Heart right ventricle (tissue), 16 donors: Measurements from ENCODE around the gene EXOC3L4. TPM values are rescaled to one million over a fixed set of nuclear protein-coding genes. Genes with fewer than 3 reads are reported as not detected.

Experiments
- ATAC-seq, 8 donors: fragments of 200-7000 bp; cut with Tn5 transposase; one replicate each; pipeline ENCODE4 v1.9.1; 2020; ENCODE audit warnings: mild to moderate bottlenecking in 8 of 8, moderate library complexity in 8 of 8, moderate number of reproducible peaks in 1 of 8
- DNase-seq, 2 donors: peaks; one replicate each; pipeline ENCODE4 v3.0.0-alpha.2; 2020
- H3K27ac ChIP-seq, 10 donors: fragments of 200-600 bp; sonication (generic) in 2 of 10; one replicate each; pipeline versions ENCODE4 v1.5.0 to v1.8.0; 2020 to 2022; ENCODE audit warnings: mild to moderate bottlenecking in 3 of 10
- H3K27me3 ChIP-seq, 7 donors: fragments of 200-600 bp; one replicate each; pipeline ENCODE4 v1.8.0; 2021 to 2022; ENCODE audit warnings: mild to moderate bottlenecking in 2 of 7
- H3K36me3 ChIP-seq, 9 donors: fragments of 200-600 bp; sonication (generic) in 1 of 9; one replicate each; pipeline versions ENCODE4 v1.5.0 to v1.8.0; 2020 to 2022; ENCODE audit warnings: mild to moderate bottlenecking in 2 of 9
- H3K4me1 ChIP-seq, 9 donors: fragments of 200-600 bp; sonication (generic) in 1 of 9; one replicate each; pipeline versions ENCODE4 v1.5.0 to v1.8.0; 2020 to 2022; ENCODE audit warnings: mild to moderate bottlenecking in 4 of 9
- H3K4me3 ChIP-seq, 10 donors: fragments of 200-600 bp; sonication (generic) in 2 of 10; one replicate each; pipeline versions ENCODE4 v1.5.0 to v1.8.0; 2020 to 2022; ENCODE audit warnings: mild to moderate bottlenecking in 7 of 10, moderate library complexity in 2 of 10
- H3K9me3 ChIP-seq, 11 donors: fragments of 200-600 bp in 10 of 11; sonication (generic) in 2 of 11; one replicate each; pipeline versions ENCODE4 v1.5.0 to v1.8.0; 2013 to 2022; ENCODE audit warnings: mild to moderate bottlenecking in 2 of 11, control low read depth in 1 of 11, moderate library complexity in 1 of 11
- CTCF ChIP-seq, 9 donors: fragments of 200-600 bp; sonication (generic) in 2 of 9; IDR thresholded peaks; one replicate each; pipeline versions ENCODE4 v1.5.0 to v1.8.0; 2021 to 2022; ENCODE audit warnings: antibody characterized with exemption in 9 of 9, mild to moderate bottlenecking in 5 of 9, moderate library complexity in 1 of 9
- WGBS, 2 donors: extraction: QIAGEN DNeasy Blood & Tissue Kit; methylation state at CpG; one replicate each; pipeline ENCODE4 v1.1.7; 2013; ENCODE audit warnings: inconsistent platforms in 1 of 2; 5-methylcytosine and 5-hydroxymethylcytosine counted together
- intact Hi-C, 10 donors: fragments of 100-400 bp; cut with DNase I; formaldehyde crosslinking; loops; one replicate each; pipeline versions ENCODE4 v1.11.1 to v1.14.2; 2022
- polyA plus RNA-seq, 2 donors: library from polyadenylated mRNA; stranded (reverse); fragments of 200-250 nt; gene quantifications; one replicate each; pipeline ENCODE4 v1.2.3, GENCODE V29; 2013
- total RNA-seq, 10 donors: library from RNA; stranded (reverse); fragmentation: NEBNext Ultra II Directional in 3 of 10; extraction: Animal tissue kit (Norgen Biotek cat#: 25700) in 3 of 10; gene quantifications; one replicate each; pipeline versions ENCODE4 v1.2.1 to v1.2.4, GENCODE V29; 2021 to 2023
- donor health status: Arrhythmogenic right ventricular cardiomyopathy.
- donor health status: ischemic (EF 13 %, LVEDD 7.1; RV severe dilation, severe dysfunction).
- donor health status: healthy with polysubstance abuse.
- donor health status: DM: no; HTN: yes; CAD: no.
- donor health status: DM: no; HTN: no; CAD: no.
- donor health status: ischemic (EF 25% LVEDD 6.9; RV normal size, moderate dysfunction).
- donor health status: ischemic (EF 25% LVEDD 5.7; RV mildly dilated, moderate dysfunction).
- donor health status: healthy.
- donor health status: DM: yes; HTN: yes; CAD: no.
- donor health status: Ischemic cardiomyopathy.
- donor health status: ischemic (EF 35%, LVEDD 5.7; RV mildly dilated, moderate dysfunction).
- donor health status: nonischemic (EF 11% LVEDD 7.7; RV severe dilation, severe dysfunction).
- donor health status: DM: yes; HTN: yes; CAD: no.
- donor health status: PGD.
- donor health status: ischemic (EF 29% LVEDD 5.4; RV normal size, mild dysfunction).
- donor health status: nonischemic (EF 23%, LVEDD 6.1; RV moderate dilation, normal function).

Gene EXOC3L4
- total and polyA plus RNA-seq, 12 donors, result 0.16 to 2.0 (median 0.50) TPM; not detected in 4

GRCh38 chr14:103141117-103141796 is 46.7 kb downstream of the EXOC3L4 start:
- H3K4me1 ChIP-seq, result peaks cover 0 to 29% (median 19%) of the 10 kb centered on the region in 9 donors
- WGBS, 2 donors, result 36 to 39% methylated on average over 8 of the region's 8 CpGs
- intact Hi-C loops, result loop anchor here in 1 of 10 donors (5.0 kb wide), 1 partner anchor 34 kb away; no protein-coding TSS in a partner anchor
- H3K27me3 ChIP-seq, result peaks cover 0 to 36% (median 20%) of the 10 kb centered on the region in 7 donors
- H3K27ac ChIP-seq, result no peak overlapping the region
- H3K36me3 ChIP-seq, result peaks cover 0 to 6% (median 0%) of the 10 kb centered on the region in 9 donors
- no peaks in the 10 kb centered on the region for H3K9me3 ChIP-seq
- ATAC-seq, result no peak
- DNase-seq, result peak in 1 of 2 donors; percentile 32
- no peak overlapping the region for H3K4me3 ChIP-seq
- peak; percentile 12 to 71 (median 64) for TF ChIP-seq CTCF (IDR thresholded peaks at IDR 0.05)

- H3K4me1 ChIP-seq, result peaks cover 0 to 27% (median 19%) of the 10 kb centered on the region in 9 donors
- peaks cover 0 to 40% (median 21%) of the 10 kb centered on the region in 7 donors for H3K27me3 ChIP-seq
- H3K9me3 ChIP-seq, result no peaks in the 10 kb centered on the region
- 85 to 89% methylated on average over 4 of the region's 4 CpGs for WGBS, 2 donors
- DNase-seq (no peak), ATAC-seq (no peak)
- intact Hi-C loops, result loop anchor here in 1 of 10 donors (5.0 kb wide), 1 partner anchor 35 kb away; no protein-coding TSS in a partner anchor
- H3K4me3 ChIP-seq, result no peak overlapping the region
- H3K36me3 ChIP-seq, result no peaks in the 10 kb centered on the region
- H3K27ac ChIP-seq, result no peak overlapping the region
- no peak for TF ChIP-seq CTCF (IDR thresholded peaks at IDR 0.05)
These were observed 47.5 kb downstream of the EXOC3L4 start for GRCh38 chr14:103142026-103142425.

GRCh38 chr14:103142721-103143302 is 48.3 kb downstream of the EXOC3L4 start:
- WGBS, 2 donors, result 67 to 78% methylated on average over 5 of the region's 5 CpGs
- Histone ChIP-seq H3K9me3 (no peaks in the 10 kb centered on the region), H3K27ac (no peak overlapping the region), H3K27me3 (peaks cover 0 to 43% (median 26%) of the 10 kb centered on the region in 7 donors), H3K4me3 (no peak overlapping the region), H3K36me3 (no peaks in the 10 kb centered on the region), H3K4me1 (peaks cover 0 to 19% (median 13%) of the 10 kb centered on the region in 9 donors)
- no peak for DNase-seq
- intact Hi-C loops, result loop anchor here in 1 of 10 donors (5.0 kb wide), 1 partner anchor 36 kb away; no protein-coding TSS in a partner anchor
- no peak for ATAC-seq
- TF ChIP-seq CTCF (IDR thresholded peaks at IDR 0.05), result no peak

- DNase-seq (no peak), ATAC-seq (no peak)
- Histone ChIP-seq H3K27ac (no peak overlapping the region), H3K4me1 (peaks cover 0 to 12% (median 9%) of the 10 kb centered on the region in 9 donors), H3K27me3 (peaks cover 0 to 47% (median 26%) of the 10 kb centered on the region in 7 donors), H3K9me3 (no peaks in the 10 kb centered on the region), H3K4me3 (no peak overlapping the region), H3K36me3 (no peaks in the 10 kb centered on the region)
- 75 to 84% methylated on average over 6 of the region's 6 CpGs for WGBS, 2 donors
- intact Hi-C loops, result loop anchor here in 1 of 10 donors (5.0 kb wide), 1 partner anchor 36 kb away; no protein-coding TSS in a partner anchor
- no peak for TF ChIP-seq CTCF (IDR thresholded peaks at IDR 0.05)
These were observed 49.0 kb downstream of the EXOC3L4 start for GRCh38 chr14:103143506-103143905.
